ENCODE data around the gene SFTA2.

- TF ChIP-seq, protein P1, sequence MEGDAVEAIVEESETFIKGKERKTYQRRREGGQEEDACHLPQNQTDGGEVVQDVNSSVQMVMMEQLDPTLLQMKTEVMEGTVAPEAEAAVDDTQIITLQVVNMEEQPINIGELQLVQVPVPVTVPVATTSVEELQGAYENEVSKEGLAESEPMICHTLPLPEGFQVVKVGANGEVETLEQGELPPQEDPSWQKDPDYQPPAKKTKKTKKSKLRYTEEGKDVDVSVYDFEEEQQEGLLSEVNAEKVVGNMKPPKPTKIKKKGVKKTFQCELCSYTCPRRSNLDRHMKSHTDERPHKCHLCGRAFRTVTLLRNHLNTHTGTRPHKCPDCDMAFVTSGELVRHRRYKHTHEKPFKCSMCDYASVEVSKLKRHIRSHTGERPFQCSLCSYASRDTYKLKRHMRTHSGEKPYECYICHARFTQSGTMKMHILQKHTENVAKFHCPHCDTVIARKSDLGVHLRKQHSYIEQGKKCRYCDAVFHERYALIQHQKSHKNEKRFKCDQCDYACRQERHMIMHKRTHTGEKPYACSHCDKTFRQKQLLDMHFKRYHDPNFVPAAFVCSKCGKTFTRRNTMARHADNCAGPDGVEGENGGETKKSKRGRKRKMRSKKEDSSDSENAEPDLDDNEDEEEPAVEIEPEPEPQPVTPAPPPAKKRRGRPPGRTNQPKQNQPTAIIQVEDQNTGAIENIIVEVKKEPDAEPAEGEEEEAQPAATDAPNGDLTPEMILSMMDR (IDR thresholded peaks at IDR 0.05): no peak
- no peak for TF ChIP-seq POLR2A (IDR thresholded peaks at IDR 0.05)
- TF ChIP-seq POLR2AphosphoS5 (IDR thresholded peaks at IDR 0.05): no peak
- no peak for TF ChIP-seq EP300 (IDR thresholded peaks at IDR 0.05; ENCODE audit: low read depth)
Observed at GRCh38 chr6:30886897-30887255, 45.1 kb downstream of the SFTA2 start.
